Sigmoid colon (tissue), 7 donors: Measurements from ENCODE around the gene PROK1. TPM values are rescaled to one million over a fixed set of nuclear protein-coding genes. Genes with fewer than 3 reads are reported as not detected.

Source experiments
- DNase-seq: peaks from one replicate; pipeline ENCODE4 v3.0.0-alpha.2; 2019
- H3K27ac ChIP-seq, 4 donors: fragments of 200-600 bp; sonication (generic); one replicate each; pipeline ENCODE4 v1.5.1; 2016 to 2019; ENCODE audit warnings: mild to moderate bottlenecking in 1 of 4
- H3K27me3 ChIP-seq, 3 donors: fragments of 200-600 bp; sonication (generic); one replicate each; pipeline ENCODE4 v1.5.1; 2019; ENCODE audit warnings: mild to moderate bottlenecking in 1 of 3
- H3K36me3 ChIP-seq, 4 donors: fragments of 200-600 bp; sonication (generic); one replicate each; pipeline ENCODE4 v1.5.1; 2016 to 2019
- H3K4me1 ChIP-seq, 4 donors: fragments of 200-600 bp; sonication (generic); one replicate each; pipeline ENCODE4 v1.5.1; 2017 to 2019
- H3K4me3 ChIP-seq, 4 donors: fragments of 200-600 bp; sonication (generic); one replicate each; pipeline ENCODE4 v1.5.1; 2017 to 2019; ENCODE audit warnings: mild to moderate bottlenecking in 2 of 4, moderate library complexity in 1 of 4
- H3K9me3 ChIP-seq, 4 donors: fragments of 200-600 bp in 3 of 4; sonication (generic) in 3 of 4; one replicate each; pipeline versions ENCODE4 v1.5.1 to v1.6.1; 2013 to 2019
- CTCF ChIP-seq, 4 experiments: fragments of 450-650 bp in 3 of 4; fragments of 200-600 bp in 1 of 4; IDR thresholded peaks; one replicate each; pipeline ENCODE4 v1.5.1; 2016 to 2019; ENCODE audit warnings: antibody characterized with exemption in 4 of 4, mild to moderate bottlenecking in 3 of 4, moderate library complexity in 2 of 4
- EP300 ChIP-seq, 4 donors: sonication (generic); formaldehyde crosslinking; IDR thresholded peaks; one replicate each; pipeline ENCODE4 v1.6.1; 2017; ENCODE audit warnings: antibody characterized with exemption in 4 of 4
- POLR2A ChIP-seq, 2 donors: fragments of 450-650 bp; IDR thresholded peaks; one replicate each; pipeline ENCODE4 v1.6.1; 2016; ENCODE audit warnings: antibody characterized with exemption in 2 of 2, mild to moderate bottlenecking in 2 of 2, moderate library complexity in 2 of 2
- POLR2AphosphoS5 ChIP-seq, 4 donors: sonication (generic); formaldehyde crosslinking; IDR thresholded peaks; one replicate each; pipeline ENCODE4 v1.6.1; 2017; ENCODE audit warnings: antibody characterized with exemption in 4 of 4
- WGBS, 2 donors: extraction: QIAGEN DNeasy Blood & Tissue Kit; methylation state at CpG; one replicate each; pipeline ENCODE4 v1.1.7; 2013; 5-methylcytosine and 5-hydroxymethylcytosine counted together
- intact Hi-C: fragments of 100-400 bp; cut with DNase I; formaldehyde crosslinking; loops from one replicate; pipeline ENCODE4 v1.15.1; 2023
- polyA plus RNA-seq, 3 donors: library from polyadenylated mRNA; stranded (reverse); fragments of 200-250 nt; gene quantifications; one replicate each; pipeline ENCODE4 v1.2.3, GENCODE V29; 2013
- total RNA-seq, 4 donors: library from RNA; depleted of rRNA; stranded (reverse); fragments of >200 nt; gene quantifications; one replicate each; pipeline ENCODE4 v1.1.0, GENCODE V29; 2016
- donor health status: healthy with polysubstance abuse.
- donor health status: Bipolar disorder and iron deficiency.
- donor health status: healthy.

PROK1 gene
- total and polyA plus RNA-seq, 7 donors = 0.09 to 3.2 (median 0.46) TPM; not detected in 4

- Histone ChIP-seq H3K27ac (no peak overlapping the region), H3K36me3 (no peaks in the 10 kb centered on the region), H3K4me3 (no peak overlapping the region), H3K4me1 (no peaks in the 10 kb centered on the region), H3K27me3 (no peaks in the 10 kb centered on the region), H3K9me3 (no peaks in the 10 kb centered on the region)
- TF ChIP-seq POLR2A (IDR thresholded peaks at IDR 0.05) (no peak), EP300 (IDR thresholded peaks at IDR 0.05) (no peak), POLR2AphosphoS5 (IDR thresholded peaks at IDR 0.05) (no peak), CTCF (IDR thresholded peaks at IDR 0.05) (no peak)
- intact Hi-C loops = no loop called here
- DNase-seq = no peak
- 31 to 70% methylated on average over 3 of the region's 3 CpGs for WGBS, 2 donors
These were observed 27.2 kb downstream of the PROK1 start for GRCh38 chr1:110477967-110478640.

- intact Hi-C loops = no loop called here
- TF ChIP-seq POLR2A (IDR thresholded peaks at IDR 0.05) = no peak
- TF ChIP-seq POLR2AphosphoS5 (IDR thresholded peaks at IDR 0.05) = no peak
- TF ChIP-seq CTCF (IDR thresholded peaks at IDR 0.05) = no peak
- TF ChIP-seq EP300 (IDR thresholded peaks at IDR 0.05) = no peak
- Histone ChIP-seq H3K9me3 (no peaks in the 10 kb centered on the region), H3K4me3 (no peak overlapping the region), H3K27me3 (peaks cover 0 to 6% (median 0%) of the 10 kb centered on the region in 3 donors), H3K36me3 (no peaks in the 10 kb centered on the region), H3K4me1 (no peaks in the 10 kb centered on the region), H3K27ac (no peak overlapping the region)
- WGBS, 2 donors = 82 to 87% methylated on average over 8 of the region's 8 CpGs
- no peak for DNase-seq
These were observed 27.9 kb downstream of the PROK1 start for GRCh38 chr1:110478886-110479285.

DNA sequence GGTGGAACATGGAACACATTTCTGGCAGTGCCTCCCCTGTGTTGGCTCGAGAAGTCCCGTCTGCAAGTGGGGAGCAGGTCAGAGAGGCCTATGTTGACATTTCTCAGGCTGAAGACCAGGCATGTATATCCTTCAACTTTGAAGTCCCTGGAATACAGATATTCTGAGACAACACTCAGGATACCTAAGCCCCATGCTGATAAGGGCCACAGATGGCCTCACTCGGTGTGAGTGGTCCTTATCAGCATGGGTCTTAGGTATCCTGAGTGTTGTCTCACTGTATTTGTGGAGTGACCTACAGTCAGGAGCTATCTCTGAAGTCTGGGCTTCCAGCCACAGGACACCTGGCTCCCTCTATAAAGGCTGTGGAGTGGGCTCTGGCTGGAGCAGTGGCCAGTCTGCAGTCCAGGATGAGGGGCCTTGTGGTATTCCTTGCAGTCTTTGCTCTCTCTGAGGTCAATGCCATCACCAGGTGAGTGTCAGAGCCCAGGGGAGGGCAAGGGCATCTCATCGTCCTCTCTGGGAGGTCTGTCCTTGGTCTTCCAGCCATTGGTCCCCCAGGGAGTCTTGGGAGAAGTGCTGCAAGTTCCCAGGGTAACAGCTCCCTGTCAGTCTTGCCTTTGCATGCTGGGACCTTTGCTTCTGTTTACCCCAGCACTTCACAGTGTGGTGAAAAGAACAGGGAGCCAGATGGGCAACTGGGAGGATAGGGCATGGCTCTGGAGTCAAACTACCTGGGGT is 29.6 kb downstream of the PROK1 start:
- H3K4me1 ChIP-seq = no peaks in the 10 kb centered on the region
- no peaks in the 10 kb centered on the region for H3K9me3 ChIP-seq
- DNase-seq = no peak
- no peaks in the 10 kb centered on the region for H3K36me3 ChIP-seq
- WGBS, 2 donors = 78 to 79% methylated on average over 4 of the region's 4 CpGs
- H3K27me3 ChIP-seq = peaks cover 0 to 6% (median 0%) of the 10 kb centered on the region in 3 donors
- intact Hi-C loops = no loop called here
- TF ChIP-seq POLR2A (IDR thresholded peaks at IDR 0.05) (no peak), EP300 (IDR thresholded peaks at IDR 0.05) (no peak), CTCF (IDR thresholded peaks at IDR 0.05) (no peak), POLR2AphosphoS5 (IDR thresholded peaks at IDR 0.05) (no peak)
- H3K4me3 ChIP-seq = no peak overlapping the region
- H3K27ac ChIP-seq = no peak overlapping the region

DNA sequence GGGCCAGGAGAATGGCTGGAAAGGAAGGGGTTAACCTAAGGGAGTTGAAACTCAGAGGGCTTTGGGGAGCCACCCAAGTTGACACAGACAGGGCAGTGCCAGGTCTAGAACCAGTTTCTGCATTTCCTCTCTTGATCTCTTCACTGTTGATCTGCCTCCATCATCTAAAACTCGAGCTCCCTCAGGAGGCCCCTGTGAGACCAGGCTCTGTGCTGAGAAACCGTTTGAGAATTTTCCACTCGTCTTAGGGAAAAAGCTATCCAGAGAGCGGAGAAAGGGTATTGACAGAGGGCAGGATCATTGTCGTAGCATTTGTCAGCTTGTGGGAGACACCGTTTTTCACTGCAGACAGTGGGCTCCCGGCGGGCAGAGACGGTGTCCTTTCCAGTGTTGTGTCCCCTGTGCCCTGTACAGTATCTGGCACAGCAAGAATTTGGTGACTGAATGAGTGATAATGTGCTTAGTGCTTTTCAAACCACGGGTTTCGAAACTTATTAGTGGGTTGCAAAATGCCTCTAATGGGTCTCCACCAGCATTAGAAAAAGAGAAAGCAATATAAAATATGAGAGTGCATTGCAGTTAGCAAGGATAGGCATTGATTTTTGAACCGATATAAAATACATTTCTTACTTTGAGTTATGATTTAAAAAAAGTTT is 31.1 kb downstream of the PROK1 start:
- intact Hi-C loops = no loop called here
- 68 to 77% methylated on average over 12 of the region's 12 CpGs for WGBS, 2 donors
- H3K4me1 ChIP-seq = no peaks in the 10 kb centered on the region
- H3K27me3 ChIP-seq = peaks cover 0 to 6% (median 0%) of the 10 kb centered on the region in 3 donors
- H3K36me3 ChIP-seq = no peaks in the 10 kb centered on the region
- DNase-seq = no peak
- H3K4me3 ChIP-seq = no peak overlapping the region
- TF ChIP-seq POLR2AphosphoS5 (IDR thresholded peaks at IDR 0.05) (no peak), POLR2A (IDR thresholded peaks at IDR 0.05) (no peak), EP300 (IDR thresholded peaks at IDR 0.05) (no peak), CTCF (IDR thresholded peaks at IDR 0.05) (no peak)
- H3K9me3 ChIP-seq = no peaks in the 10 kb centered on the region
- H3K27ac ChIP-seq = no peak overlapping the region
